SK-N-SH (cell line): ENCODE data around the gene SECTM1. TPM values are rescaled to one million over a fixed set of nuclear protein-coding genes. Genes with fewer than 3 reads are reported as not detected.
A peak's percentile ranks its signal among the peaks of the same experiment; 100 is the strongest.

Experiments used
- CTCF ChIA-PET: fragments of 300-600, 350-600 bp; formaldehyde crosslinking; extraction: SDS; loops from one replicate; lab custom pipeline; 2021; lab: Yijun Ruan, JAX
- POLR2A ChIA-PET: fragments of 350-600 bp; sonication (Branson Sonifier 250); formaldehyde crosslinking; extraction: SDS; loops from one replicate; lab custom pipeline; 2020; ENCODE audit warnings: antibody characterized with exemption, inconsistent platforms; lab: Yijun Ruan, JAX
- DNase-seq: peaks from one replicate; pipeline ENCODE4 v3.0.0; 2012
- H2AFZ ChIP-seq: fragments of 200-600 bp; sonication (generic); 2 replicates; pipeline ENCODE4 v1.8.1; 2016; ENCODE audit warnings: antibody characterized with exemption, mild to moderate bottlenecking, low read depth
- H3F3A ChIP-seq: fragments of 200-600 bp; sonication (generic); replicated peaks from 2 replicates; pipeline ENCODE3; 2016; ENCODE audit warnings: antibody characterized with exemption, mild to moderate bottlenecking; ENCODE audit not compliant: insufficient read depth
- H3K27ac ChIP-seq, 2 experiments: fragments of 200-500 bp in 1 of 2; fragments of 200-600 bp in 1 of 2; sonication (Bioruptor generic) in 1 of 2; sonication (generic), shearing (Covaris generic) in 1 of 2; 2 replicates each; pipeline versions ENCODE4 v1.5.1 to v1.6.1; 2014 to 2016; ENCODE audit warnings: low read depth in 2 of 2, inconsistent platforms in 1 of 2, low read length in 1 of 2, mild to moderate bottlenecking in 1 of 2, mixed read lengths in 1 of 2
- H3K27me3 ChIP-seq: fragments of 200-600 bp; sonication (generic), shearing (Covaris generic); 2 replicates; pipeline ENCODE4 v1.6.1; 2016; ENCODE audit warnings: mixed run types; ENCODE audit not compliant: insufficient read depth
- H3K36me3 ChIP-seq, 2 experiments: fragments of 200-500 bp in 1 of 2; fragments of 200-600 bp in 1 of 2; sonication (Bioruptor generic) in 1 of 2; sonication (generic) in 1 of 2; replicated peaks in 1 of 2; 2 replicates each; pipeline versions ENCODE3 to v1.5.1; 2014 to 2016; ENCODE audit warnings: low read length in 1 of 2, mild to moderate bottlenecking in 1 of 2; ENCODE audit not compliant: insufficient read depth in 2 of 2, control insufficient read depth in 1 of 2
- H3K4me1 ChIP-seq, 2 experiments: fragments of 200-500 bp in 1 of 2; fragments of 200-600 bp in 1 of 2; sonication (Bioruptor generic) in 1 of 2; sonication (generic), shearing (Covaris generic) in 1 of 2; 2 replicates each; pipeline versions ENCODE4 v1.5.1 to v1.6.1; 2014 to 2016; ENCODE audit warnings: low read depth in 1 of 2, low read length in 1 of 2, mixed run types in 1 of 2; ENCODE audit not compliant: insufficient read depth in 2 of 2, control insufficient read depth in 1 of 2
- H3K4me2 ChIP-seq: fragments of 200-600 bp; sonication (generic), shearing (Covaris generic); 2 replicates; pipeline ENCODE4 v1.6.1; 2017; ENCODE audit warnings: mixed run types
- H3K4me3 ChIP-seq, 2 experiments: fragments of 200-500 bp in 1 of 2; fragments of 200-600 bp in 1 of 2; sonication (Bioruptor generic) in 1 of 2; sonication (generic), shearing (Covaris generic) in 1 of 2; 2 replicates each; pipeline versions ENCODE4 v1.5.1 to v1.8.1; 2014 to 2016; ENCODE audit warnings: low read depth in 2 of 2, inconsistent platforms in 1 of 2, low read length in 1 of 2, mild to moderate bottlenecking in 1 of 2, mixed read lengths in 1 of 2, moderate library complexity in 1 of 2
- H3K79me2 ChIP-seq: fragments of 200-600 bp; sonication (generic); 2 replicates; pipeline ENCODE4 v1.8.1; 2017; ENCODE audit warnings: mild to moderate bottlenecking; ENCODE audit not compliant: insufficient read depth
- H3K9ac ChIP-seq: fragments of 200-600 bp; sonication (generic); 2 replicates; pipeline ENCODE4 v1.6.1; 2017; ENCODE audit warnings: mixed run types
- H3K9me2 ChIP-seq: fragments of 200-600 bp; sonication (generic); 2 replicates; pipeline ENCODE4 v1.6.1; 2017; ENCODE audit warnings: mixed run types
- H3K9me3 ChIP-seq: fragments of 200-600 bp; sonication (generic); 2 replicates; pipeline ENCODE4 v1.6.1; 2017; ENCODE audit warnings: mixed run types, mild to moderate bottlenecking, moderate library complexity
- H4K20me1 ChIP-seq: fragments of 200-600 bp; sonication (generic); 2 replicates; pipeline ENCODE4 v1.6.1; 2017; ENCODE audit warnings: mild to moderate bottlenecking, mixed run types; ENCODE audit not compliant: insufficient read depth
- CHD2 ChIP-seq: fragments of 150-350 bp; IDR thresholded peaks from 2 replicates; pipeline ENCODE4 v1.6.1; 2018; ENCODE audit warnings: low read length; ENCODE audit not compliant: partially characterized antibody
- ELF1 ChIP-seq: IDR thresholded peaks from 2 replicates; pipeline ENCODE4 v1.4.0; 2012
- EP300 ChIP-seq, 2 experiments: IDR thresholded peaks; 2 replicates each; pipeline versions ENCODE4 v1.4.0 to v1.6.1; 2012; ENCODE audit warnings: borderline replicate concordance in 1 of 2, low read depth in 1 of 2, low read length in 1 of 2
- EZH2phosphoT487 ChIP-seq: fragments of 200-600 bp; sonication (generic); IDR thresholded peaks from 2 replicates; pipeline ENCODE4 v1.6.1; 2017; ENCODE audit warnings: low read depth, mixed run types, mild to moderate bottlenecking, antibody characterized with exemption, moderate library complexity, borderline replicate concordance
- FOSL2 ChIP-seq: IDR thresholded peaks from 2 replicates; pipeline ENCODE4 v1.4.0; 2012; ENCODE audit warnings: low read depth, mild to moderate bottlenecking, moderate library complexity, borderline replicate concordance
- FOXJ3 ChIP-seq: sonication (generic); formaldehyde crosslinking; IDR thresholded peaks from 2 replicates; pipeline ENCODE4 v1.5.1; 2020; ENCODE audit warnings: mild to moderate bottlenecking, missing genetic modification reagents
- FOXM1 ChIP-seq: IDR thresholded peaks from 2 replicates; pipeline ENCODE4 v1.4.0; 2012; ENCODE audit warnings: low read depth, mild to moderate bottlenecking
- GABPA ChIP-seq: IDR thresholded peaks from 2 replicates; pipeline ENCODE4 v1.4.0; 2012; ENCODE audit warnings: low read depth, mild to moderate bottlenecking
- GATA2 ChIP-seq: sonication (generic); formaldehyde crosslinking; IDR thresholded peaks from 2 replicates; pipeline ENCODE4 v1.5.0; 2020; ENCODE audit warnings: mild to moderate bottlenecking, missing genetic modification reagents
- MEF2A ChIP-seq: IDR thresholded peaks from 2 replicates; pipeline ENCODE4 v1.4.0; 2012; ENCODE audit warnings: low read depth, borderline replicate concordance
- MXI1 ChIP-seq: IDR thresholded peaks from 2 replicates; pipeline ENCODE4 v1.6.1; 2012; ENCODE audit warnings: mild to moderate bottlenecking, low read depth, low read length, improper control_type of control experiment
- NFIC ChIP-seq: IDR thresholded peaks from 2 replicates; pipeline ENCODE4 v1.4.0; 2012; ENCODE audit warnings: borderline replicate concordance
- NRF1 ChIP-seq: IDR thresholded peaks from 2 replicates; pipeline ENCODE4 v1.6.1; 2012; ENCODE audit warnings: low read depth, mild to moderate bottlenecking, low read length
- POLR2AphosphoS5 ChIP-seq: IDR thresholded peaks from 2 replicates; pipeline ENCODE4 v1.6.1; 2012; ENCODE audit warnings: low read depth, low read length
- RAD21 ChIP-seq: IDR thresholded peaks from 2 replicates; pipeline ENCODE4 v1.6.1; 2012; ENCODE audit warnings: mild to moderate bottlenecking, low read length
- RCOR1 ChIP-seq: fragments of 150-350 bp; IDR thresholded peaks from 2 replicates; pipeline ENCODE4 v1.6.1; 2017; ENCODE audit warnings: antibody characterized with exemption, low read length
- RFX5 ChIP-seq: IDR thresholded peaks from 2 replicates; pipeline ENCODE4 v1.6.1; 2012; ENCODE audit warnings: mild to moderate bottlenecking, improper control_type of control experiment, low read length
- RXRA ChIP-seq: IDR thresholded peaks from 2 replicates; pipeline ENCODE4 v1.4.0; 2012; ENCODE audit warnings: low read depth, mild to moderate bottlenecking, borderline replicate concordance
- SIN3A ChIP-seq: IDR thresholded peaks from 2 replicates; pipeline ENCODE4 v1.6.1; 2012; ENCODE audit warnings: low read depth, mild to moderate bottlenecking, low read length, moderate library complexity, borderline replicate concordance
- SMC3 ChIP-seq: IDR thresholded peaks from 2 replicates; pipeline ENCODE4 v1.6.1; 2012; ENCODE audit warnings: low read depth, low read length, improper control_type of control experiment
- USF1 ChIP-seq: IDR thresholded peaks from 2 replicates; pipeline ENCODE4 v1.4.0; 2012; ENCODE audit warnings: low read depth, borderline replicate concordance
- ZBTB33 ChIP-seq: IDR thresholded peaks from 2 replicates; pipeline ENCODE4 v1.4.0; 2012; ENCODE audit warnings: low read depth, borderline replicate concordance
- WGBS: methylation state at CpG from one replicate; pipeline ENCODE4 v1.1.6; 2017; ENCODE audit warnings: low lambda C conversion rate; 5-methylcytosine and 5-hydroxymethylcytosine counted together
- polyA plus RNA-seq, 3 experiments: library from polyadenylated mRNA; depleted of rRNA; stranded (reverse); fragments of >200 nt; gene quantifications; 2 replicates each; pipeline ENCODE4 v1.2.3, GENCODE V29; 2012
- TF ChIP-seq, protein P1 (sequence below): IDR thresholded peaks from 2 replicates; pipeline ENCODE4 v1.6.1; 2012; ENCODE audit warnings: mild to moderate bottlenecking, low read depth, low read length, moderate library complexity
- TF ChIP-seq, protein P2 (sequence below): fragments of 150-350 bp; IDR thresholded peaks from 2 replicates; pipeline ENCODE4 v1.6.1; 2016; ENCODE audit warnings: mild to moderate bottlenecking, low read depth, low read length

Gene SECTM1
- polyA plus RNA-seq, 1 of the 3 experiments (the other 2 are of a cell fraction), result 3.8 TPM

GRCh38 chr17:82358465-82359350 lies 25.1 kb upstream of the SECTM1 start, which contains the start of gene TEX19:
TEX19 (plus strand) TSS chr17:82359247; CDS start chr17:82362151, 2,904 bp downstream.
- Histone ChIP-seq H3K9me2 (no peaks in the 10 kb centered on the region), H3K27me3 (no peaks in the 10 kb centered on the region; the same call in 1 of the 2 replicates), H3K4me2 (no peak within 1 kb of the TSS), H3K4me3 (no peak within 1 kb of the TSS; a peak in 1 of 4 replicates), H3K36me3 (no peaks in the 10 kb centered on the region), H3K9ac (no peak within 1 kb of the TSS), H3K9me3 (no peaks in the 10 kb centered on the region), H3K79me2 (no peaks in the 10 kb centered on the region), H3K4me1 (peaks cover 0 to 8% of the 10 kb centered on the region in 2 experiments; a peak in 1 of 4 replicates), H3K27ac (peak within 1 kb of the TSS in 1 of 2 experiments; percentile 26; a peak in 1 of 4 replicates), H2AFZ (peak within 1 kb of the TSS; percentile 25; the same call in 1 of the 2 replicates), H4K20me1 (no peaks in the 10 kb centered on the region), H3F3A (peaks cover 9% of the 10 kb centered on the region)
- peak; percentile 72 for DNase-seq
- POLR2A ChIA-PET, result no interaction called here
- CTCF ChIA-PET, result interaction anchor here (0.6 to 5.5 kb wide), 13 partner anchors 12 to 183 kb away, joined by 3 to 76 read pairs (median 5); partner anchors contain the start of gene HEXD
- 69% methylated on average over 21 of the region's 21 CpGs for WGBS
- TF ChIP-seq SIN3A (no peak), NFIC (no peak), EZH2phosphoT487 (no peak), SMC3 (peak; percentile 23; the same call in 1 of the 2 replicates), RCOR1 (no peak), EP300 (IDR thresholded peaks at IDR 0.05; ENCODE audit: borderline replicate concordance in 1 of 2, low read depth in 1 of 2, low read length in 1 of 2) (no peak), GATA2 (no peak), ELF1 (peak; percentile 41; the same call in 1 of the 2 replicates), ZBTB33 (no peak), USF1 (no peak), POLR2AphosphoS5 (no peak), FOXJ3 (CRISPR knock-in tag) (no peak), RXRA (no peak), FOSL2 (no peak), NRF1 (no peak), MXI1 (no peak), CHD2 (no peak), FOXM1 (no peak), RAD21 (peak; percentile 40), MEF2A (no peak), GABPA (no peak), RFX5 (no peak)
- TF ChIP-seq, protein P1, sequence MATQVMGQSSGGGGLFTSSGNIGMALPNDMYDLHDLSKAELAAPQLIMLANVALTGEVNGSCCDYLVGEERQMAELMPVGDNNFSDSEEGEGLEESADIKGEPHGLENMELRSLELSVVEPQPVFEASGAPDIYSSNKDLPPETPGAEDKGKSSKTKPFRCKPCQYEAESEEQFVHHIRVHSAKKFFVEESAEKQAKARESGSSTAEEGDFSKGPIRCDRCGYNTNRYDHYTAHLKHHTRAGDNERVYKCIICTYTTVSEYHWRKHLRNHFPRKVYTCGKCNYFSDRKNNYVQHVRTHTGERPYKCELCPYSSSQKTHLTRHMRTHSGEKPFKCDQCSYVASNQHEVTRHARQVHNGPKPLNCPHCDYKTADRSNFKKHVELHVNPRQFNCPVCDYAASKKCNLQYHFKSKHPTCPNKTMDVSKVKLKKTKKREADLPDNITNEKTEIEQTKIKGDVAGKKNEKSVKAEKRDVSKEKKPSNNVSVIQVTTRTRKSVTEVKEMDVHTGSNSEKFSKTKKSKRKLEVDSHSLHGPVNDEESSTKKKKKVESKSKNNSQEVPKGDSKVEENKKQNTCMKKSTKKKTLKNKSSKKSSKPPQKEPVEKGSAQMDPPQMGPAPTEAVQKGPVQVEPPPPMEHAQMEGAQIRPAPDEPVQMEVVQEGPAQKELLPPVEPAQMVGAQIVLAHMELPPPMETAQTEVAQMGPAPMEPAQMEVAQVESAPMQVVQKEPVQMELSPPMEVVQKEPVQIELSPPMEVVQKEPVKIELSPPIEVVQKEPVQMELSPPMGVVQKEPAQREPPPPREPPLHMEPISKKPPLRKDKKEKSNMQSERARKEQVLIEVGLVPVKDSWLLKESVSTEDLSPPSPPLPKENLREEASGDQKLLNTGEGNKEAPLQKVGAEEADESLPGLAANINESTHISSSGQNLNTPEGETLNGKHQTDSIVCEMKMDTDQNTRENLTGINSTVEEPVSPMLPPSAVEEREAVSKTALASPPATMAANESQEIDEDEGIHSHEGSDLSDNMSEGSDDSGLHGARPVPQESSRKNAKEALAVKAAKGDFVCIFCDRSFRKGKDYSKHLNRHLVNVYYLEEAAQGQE, result no peak
- TF ChIP-seq, protein P2, sequence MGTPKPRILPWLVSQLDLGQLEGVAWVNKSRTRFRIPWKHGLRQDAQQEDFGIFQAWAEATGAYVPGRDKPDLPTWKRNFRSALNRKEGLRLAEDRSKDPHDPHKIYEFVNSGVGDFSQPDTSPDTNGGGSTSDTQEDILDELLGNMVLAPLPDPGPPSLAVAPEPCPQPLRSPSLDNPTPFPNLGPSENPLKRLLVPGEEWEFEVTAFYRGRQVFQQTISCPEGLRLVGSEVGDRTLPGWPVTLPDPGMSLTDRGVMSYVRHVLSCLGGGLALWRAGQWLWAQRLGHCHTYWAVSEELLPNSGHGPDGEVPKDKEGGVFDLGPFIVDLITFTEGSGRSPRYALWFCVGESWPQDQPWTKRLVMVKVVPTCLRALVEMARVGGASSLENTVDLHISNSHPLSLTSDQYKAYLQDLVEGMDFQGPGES, result no peak
